GM10266 (cell line): ENCODE measurements around the gene SLC46A2.

ENCODE experiments used
- DNase-seq: peaks from one replicate; pipeline ENCODE4 v3.0.0; 2012; ENCODE audit errors: extremely low spot score
- CTCF ChIP-seq: IDR thresholded peaks from 2 replicates; pipeline ENCODE4 v1.5.1; 2012; ENCODE audit warnings: mild to moderate bottlenecking, low read depth; ENCODE audit not compliant: control insufficient read depth, insufficient read depth; ENCODE audit errors: missing control alignments

SLC46A2 gene

GRCh38 chr9:112833081-112833480 is 57.6 kb downstream of the SLC46A2 start:
- no peak for TF ChIP-seq CTCF
- DNase-seq = no peak

GRCh38 chr9:112831969-112832368 is 58.7 kb downstream of the SLC46A2 start:
- TF ChIP-seq CTCF = no peak
- no peak for DNase-seq

- TF ChIP-seq CTCF = no peak
- DNase-seq = no peak
Measured at GRCh38 chr9:112831281-112831851, 59.3 kb downstream of the SLC46A2 start.
